Kidney glomerular epithelial cell (primary cell): Measurements from ENCODE around the gene ARAP2.

Experiments
- DNase-seq: peaks from one replicate; lab custom pipeline; 2025; lab: John Stamatoyannopoulos, UW

The ARAP2 gene, protein sequence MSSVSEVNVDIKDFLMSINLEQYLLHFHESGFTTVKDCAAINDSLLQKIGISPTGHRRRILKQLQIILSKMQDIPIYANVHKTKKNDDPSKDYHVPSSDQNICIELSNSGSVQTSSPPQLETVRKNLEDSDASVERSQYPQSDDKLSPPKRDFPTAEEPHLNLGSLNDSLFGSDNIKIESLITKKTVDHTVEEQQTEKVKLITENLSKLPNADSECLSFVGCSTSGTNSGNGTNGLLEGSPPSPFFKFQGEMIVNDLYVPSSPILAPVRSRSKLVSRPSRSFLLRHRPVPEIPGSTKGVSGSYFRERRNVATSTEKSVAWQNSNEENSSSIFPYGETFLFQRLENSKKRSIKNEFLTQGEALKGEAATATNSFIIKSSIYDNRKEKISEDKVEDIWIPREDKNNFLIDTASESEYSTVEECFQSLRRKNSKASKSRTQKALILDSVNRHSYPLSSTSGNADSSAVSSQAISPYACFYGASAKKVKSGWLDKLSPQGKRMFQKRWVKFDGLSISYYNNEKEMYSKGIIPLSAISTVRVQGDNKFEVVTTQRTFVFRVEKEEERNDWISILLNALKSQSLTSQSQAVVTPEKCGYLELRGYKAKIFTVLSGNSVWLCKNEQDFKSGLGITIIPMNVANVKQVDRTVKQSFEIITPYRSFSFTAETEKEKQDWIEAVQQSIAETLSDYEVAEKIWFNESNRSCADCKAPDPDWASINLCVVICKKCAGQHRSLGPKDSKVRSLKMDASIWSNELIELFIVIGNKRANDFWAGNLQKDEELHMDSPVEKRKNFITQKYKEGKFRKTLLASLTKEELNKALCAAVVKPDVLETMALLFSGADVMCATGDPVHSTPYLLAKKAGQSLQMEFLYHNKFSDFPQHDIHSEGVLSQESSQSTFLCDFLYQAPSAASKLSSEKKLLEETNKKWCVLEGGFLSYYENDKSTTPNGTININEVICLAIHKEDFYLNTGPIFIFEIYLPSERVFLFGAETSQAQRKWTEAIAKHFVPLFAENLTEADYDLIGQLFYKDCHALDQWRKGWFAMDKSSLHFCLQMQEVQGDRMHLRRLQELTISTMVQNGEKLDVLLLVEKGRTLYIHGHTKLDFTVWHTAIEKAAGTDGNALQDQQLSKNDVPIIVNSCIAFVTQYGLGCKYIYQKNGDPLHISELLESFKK (N-terminal part only)

DNA sequence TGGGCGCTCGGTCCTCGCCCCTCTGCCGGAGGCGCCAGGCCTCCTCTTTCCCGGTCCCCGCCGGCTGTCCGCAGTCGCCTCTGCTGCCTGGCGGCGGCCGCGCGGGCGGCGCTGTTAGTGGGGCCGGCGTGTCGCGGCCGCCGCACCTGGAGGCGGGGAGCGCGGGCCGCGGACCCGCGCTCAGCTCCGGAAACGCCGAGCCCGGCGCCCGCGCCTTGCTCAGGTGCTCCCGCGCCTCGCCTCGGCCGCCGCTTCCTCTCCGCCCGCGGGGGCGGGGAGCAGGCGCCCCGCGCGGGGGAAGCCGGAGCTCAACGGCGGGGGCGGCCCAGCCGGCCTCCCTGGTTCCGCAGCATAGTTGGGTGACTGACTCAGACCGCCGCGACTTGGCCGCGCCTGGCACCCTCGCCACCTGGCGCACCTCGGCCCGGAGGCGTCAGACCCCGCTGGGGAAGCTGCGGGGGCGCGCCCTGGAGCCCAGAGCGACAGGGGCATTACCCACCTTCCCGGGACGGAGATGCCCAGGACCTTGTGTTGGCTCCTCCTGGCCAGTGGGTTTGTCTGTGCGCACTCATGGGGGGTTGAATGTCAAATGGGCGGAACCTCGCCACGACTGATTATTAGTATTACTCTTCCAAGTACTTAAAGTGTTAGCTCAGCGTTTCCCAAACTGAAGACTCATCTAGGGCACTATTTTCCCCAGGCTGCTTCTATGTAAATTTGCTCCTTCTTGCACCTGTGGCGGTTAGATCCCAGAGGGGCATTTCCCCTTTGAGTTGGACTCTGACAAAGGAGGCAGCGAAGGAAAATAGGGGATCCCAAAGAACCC lies at the start of gene ARAP2:
Gene ARAP2 (minus strand): TSS at position 258 of the 826 bp plus-strand sequence. CDS start 15,028 bp downstream, outside the sequence.
- peak; percentile 83 for DNase-seq

DNA sequence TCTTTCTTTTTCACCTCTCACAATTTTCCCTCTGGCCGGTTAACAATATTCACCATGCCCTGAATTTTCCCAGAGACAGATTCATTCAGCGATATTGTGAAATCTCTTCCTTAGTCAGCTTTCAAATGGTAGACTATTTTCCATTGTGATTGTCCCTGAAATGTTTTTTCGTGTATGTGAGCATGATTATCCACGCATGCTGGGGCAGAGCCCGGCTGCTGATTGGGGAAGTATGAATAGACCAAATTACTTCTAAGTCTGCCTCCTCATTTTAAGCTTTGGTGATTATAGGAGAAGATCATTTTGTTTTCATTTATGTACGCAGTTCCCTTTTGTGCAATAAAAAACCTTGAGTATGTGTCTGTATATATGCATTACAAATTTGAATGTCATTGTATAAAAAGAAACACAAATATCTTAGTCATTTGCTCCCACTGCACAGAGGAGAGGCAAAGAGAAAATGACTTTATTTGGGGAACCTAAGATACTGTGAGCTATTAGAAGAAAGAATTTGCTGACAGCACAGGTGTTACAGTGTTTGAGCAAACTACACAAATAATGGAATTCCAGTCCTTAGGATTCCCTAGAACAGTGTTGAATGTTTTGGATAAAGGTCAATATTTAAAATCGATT lies 48.4 kb upstream of the ARAP2 start:
- peak; percentile 80 for DNase-seq

DNA sequence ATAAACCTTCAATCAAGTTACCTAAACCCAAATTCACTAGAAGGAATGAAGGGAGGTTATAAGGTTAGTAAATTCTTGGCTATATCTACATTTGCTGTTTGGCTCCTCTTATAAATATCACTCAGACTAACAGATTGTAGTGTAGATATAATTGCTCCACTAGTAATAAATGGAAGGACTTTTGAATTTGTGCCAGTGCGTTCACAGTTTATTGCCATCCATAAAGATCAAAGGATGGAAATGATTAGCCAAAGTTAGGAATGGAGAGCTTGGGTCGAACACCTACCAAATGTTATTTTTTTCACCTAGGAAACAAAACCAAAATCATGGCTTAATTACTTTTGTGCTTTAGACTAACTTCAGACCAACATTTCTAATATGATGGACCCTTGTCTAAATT lies 46.3 kb upstream of the ARAP2 start:
- no peak for DNase-seq

DNA sequence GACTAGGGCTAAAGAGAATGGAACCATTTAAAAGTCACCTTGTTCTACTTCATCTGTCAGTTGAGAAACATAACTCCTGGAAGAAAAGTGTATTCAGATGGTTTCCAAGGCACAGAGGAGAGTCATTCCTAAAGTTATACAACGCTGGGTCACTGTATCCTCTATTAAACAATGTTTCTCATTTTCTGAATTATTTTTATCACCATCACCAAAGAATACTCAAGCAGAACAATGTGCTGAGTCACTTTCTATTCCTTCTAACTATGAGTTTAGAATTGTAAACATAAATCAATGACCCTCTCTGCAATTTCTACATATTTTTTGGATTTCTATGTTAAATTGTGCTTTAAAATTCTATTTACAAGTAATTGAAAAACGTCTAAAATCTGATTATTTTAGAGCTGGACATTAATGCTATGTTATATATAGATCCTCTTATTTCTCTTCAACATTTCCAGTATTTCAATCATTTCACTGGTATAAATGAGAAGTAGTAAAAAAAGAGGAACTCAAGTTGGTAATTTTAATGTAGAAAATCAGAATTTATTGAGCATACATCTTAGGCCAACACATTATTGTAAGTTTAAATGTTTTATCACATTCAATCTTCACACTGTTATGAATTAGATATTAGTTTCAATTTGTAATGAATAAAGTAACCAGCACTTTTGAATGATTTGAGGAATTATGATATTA lies 44.6 kb upstream of the ARAP2 start:
- DNase-seq: peak; percentile 28

DNA sequence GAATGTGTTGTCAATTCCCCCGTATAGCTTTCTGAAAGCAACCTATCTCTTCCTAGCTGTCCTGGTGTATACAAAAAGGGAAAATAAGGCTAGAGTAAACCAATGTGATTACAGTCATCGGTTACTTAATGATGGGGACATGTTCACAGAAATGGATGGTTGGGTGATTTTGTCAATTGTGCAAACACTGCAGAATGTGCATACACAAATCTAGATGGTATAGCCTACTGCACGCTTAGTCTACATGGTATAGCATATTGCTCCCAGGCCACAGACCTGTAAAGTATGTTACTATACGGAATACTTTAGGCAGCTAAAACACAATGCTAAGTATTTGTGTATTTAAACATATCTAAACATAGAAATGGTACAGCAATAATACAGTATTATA lies 42.2 kb upstream of the ARAP2 start:
- no peak for DNase-seq

DNA sequence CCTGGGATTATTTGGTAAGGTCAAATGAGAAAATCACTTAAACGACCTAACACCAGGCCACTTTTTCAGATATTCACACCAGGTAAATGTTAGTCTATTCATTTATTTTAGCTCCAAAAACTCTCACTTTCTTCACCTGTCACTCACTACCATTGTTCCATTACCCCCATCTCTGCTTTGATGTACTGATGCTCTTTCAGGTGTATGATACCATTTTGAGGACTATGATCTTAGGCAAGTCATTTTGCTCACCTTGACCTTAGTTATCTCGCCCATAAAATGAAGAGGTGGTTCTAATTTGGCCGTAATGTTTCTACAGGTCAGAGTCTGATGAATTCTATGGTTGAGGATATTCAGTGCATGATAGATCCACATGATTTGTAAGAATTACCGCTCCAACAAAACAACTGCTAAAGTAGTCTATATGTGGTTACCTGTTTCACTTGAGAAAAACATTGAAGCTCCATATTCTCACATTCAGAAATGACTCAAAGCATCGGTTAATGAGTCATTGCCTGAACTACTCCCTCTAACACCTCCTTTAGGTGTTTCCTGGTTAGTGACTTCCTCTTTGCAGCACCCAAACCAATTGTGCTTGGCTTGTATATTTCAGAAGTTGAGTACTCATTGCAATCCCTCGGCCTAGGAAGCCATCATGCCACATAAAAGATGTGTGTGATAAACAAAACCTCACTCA lies 41.6 kb upstream of the ARAP2 start:
- peak; percentile 17 for DNase-seq

DNA sequence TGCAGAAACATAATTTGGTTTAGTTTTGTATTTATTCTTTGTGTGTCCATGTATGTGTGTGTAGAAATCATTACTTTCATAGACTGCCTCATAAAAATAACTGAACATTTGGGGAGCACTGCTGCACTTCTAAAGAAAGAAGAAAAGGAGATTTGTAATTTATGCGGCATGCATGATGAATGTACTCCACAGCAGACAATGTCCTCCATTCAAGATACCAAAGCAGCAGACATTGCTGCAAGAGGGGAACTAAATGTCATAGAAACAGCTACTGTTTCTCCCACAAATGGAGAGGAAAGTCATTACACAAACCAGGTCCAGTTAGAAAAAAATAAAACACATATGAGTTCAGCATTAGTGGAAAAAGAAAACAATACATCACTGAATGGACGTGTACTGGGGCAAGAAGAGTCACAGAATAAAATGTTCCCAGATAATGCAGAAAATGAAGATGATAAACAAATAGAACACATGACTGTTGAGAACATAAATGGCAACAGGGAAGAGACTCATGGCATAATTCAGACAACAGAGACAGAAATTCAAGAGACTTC lies 39.7 kb upstream of the ARAP2 start:
- no peak for DNase-seq

DNA sequence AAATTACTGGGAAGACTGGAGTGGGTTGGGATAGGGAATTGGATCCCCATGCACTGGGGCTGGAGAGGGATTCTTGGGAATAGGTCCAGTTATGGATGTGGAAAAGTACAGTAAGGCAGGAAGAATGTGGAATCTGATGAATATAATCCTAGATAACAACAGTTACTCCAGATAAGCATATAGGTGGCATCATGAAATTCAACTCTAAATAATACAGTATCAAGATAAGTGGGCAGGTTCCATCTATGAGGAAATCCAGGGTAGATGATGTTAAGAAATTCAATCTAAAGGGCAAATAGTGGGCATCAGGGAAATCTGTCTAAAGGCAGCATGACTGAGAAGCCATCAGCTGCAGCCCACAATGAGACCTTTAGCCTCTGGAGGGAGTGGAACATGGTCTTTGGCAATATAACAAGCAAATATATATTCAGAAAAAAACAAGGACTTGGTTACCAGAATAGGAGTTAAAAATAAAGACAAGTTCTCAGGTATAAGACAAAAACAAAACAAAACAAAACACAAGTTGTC lies 38.3 kb upstream of the ARAP2 start:
- no peak for DNase-seq

DNA sequence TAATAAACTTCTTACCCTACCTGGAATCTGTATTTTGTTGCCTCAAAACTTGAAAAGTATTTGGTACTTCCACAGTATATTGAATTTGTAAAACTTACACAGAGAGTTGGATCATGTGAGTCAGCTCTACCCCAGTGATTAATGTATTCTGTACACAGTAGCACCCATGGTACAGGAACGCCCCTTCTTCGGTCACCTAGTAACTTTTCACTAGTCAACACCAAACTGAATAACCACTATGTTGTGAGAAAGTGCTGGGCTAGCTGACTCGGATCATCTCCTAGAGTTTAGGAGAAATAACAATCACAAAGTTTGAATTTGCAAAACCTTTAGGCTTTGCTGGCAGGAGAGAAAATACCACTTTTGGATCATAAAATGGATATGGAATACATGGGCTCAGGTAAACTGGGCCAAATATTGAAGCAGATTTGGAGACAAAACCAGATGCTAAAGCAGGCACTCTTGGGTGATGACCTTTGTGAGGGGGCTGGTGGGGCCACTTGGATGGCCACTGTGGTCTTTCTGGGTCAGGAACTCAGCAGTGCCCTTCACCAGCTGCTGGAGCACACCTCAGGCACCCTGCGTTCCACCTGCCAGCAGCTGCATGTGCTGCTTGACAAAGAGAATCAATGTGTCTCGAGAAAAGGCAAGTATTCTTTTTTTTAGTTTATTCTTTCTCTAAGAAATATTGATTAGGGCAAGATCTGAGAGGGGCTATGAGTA lies 37.2 kb upstream of the ARAP2 start, which contains the start of gene DTHD1:
Gene DTHD1 (plus strand): TSS at position 233 of the 723 bp plus-strand sequence. CDS start 143 bp downstream, at position 376.
- DNase-seq: peak; percentile 32

DNA sequence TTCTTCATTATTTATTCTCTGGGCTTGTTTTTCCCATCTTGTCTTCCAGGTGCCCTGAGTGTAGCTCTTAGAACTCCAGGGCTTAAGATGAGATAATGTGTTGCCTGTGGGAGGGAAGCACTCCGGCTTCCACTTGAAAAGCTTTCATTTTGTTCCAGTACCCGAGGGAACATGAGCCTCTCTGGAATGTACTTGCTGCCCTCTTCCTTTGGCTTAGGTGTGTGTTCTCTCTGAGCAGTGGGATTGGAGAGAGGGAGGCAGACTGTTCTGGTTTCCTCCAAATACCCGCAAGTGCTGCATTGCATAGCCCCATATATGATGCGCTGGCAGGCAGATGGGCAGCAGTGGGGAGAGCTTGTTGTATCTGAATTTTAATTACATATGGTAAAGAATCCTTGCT lies 36.2 kb upstream of the ARAP2 start:
- peak; percentile 9 for DNase-seq

DNA sequence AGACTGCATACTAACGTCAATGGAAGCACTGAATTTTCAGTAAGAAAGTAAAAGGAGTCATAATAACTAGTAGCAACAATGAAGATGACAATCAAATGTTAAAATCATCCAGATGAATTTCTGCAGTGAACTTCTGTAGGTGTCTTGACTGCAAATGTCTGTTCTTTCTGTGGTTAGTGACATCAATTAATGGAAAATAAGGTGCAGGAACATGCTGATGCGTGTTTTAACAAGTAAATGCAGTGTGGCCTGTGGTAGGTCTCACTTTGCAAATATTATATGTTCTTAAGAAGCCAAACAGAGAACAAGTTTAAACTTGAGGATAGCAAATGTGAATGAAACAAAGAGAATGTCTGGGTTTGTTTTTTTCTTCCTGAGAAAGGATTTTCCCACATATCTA lies 34.5 kb upstream of the ARAP2 start:
- DNase-seq: no peak

DNA sequence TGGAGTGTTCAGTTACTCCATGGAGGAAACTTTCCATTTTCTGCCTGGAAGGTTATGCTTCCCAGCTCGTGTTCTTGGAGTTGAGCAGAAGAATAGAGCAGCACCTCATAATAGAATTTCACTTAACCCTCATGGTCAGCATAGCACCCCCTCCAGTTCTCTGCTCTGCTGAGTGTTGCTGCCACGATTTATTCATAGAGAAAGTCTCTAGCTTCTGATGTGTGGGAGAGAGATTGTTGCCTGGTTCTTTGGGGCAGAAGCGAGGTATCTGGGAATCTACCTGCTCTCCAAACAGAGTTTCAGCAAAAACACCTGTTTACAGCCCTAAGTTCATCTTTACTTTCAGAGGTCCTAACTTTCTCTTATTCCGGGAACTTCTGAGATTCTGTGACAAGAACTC lies 33.2 kb upstream of the ARAP2 start:
- DNase-seq: no peak

DNA sequence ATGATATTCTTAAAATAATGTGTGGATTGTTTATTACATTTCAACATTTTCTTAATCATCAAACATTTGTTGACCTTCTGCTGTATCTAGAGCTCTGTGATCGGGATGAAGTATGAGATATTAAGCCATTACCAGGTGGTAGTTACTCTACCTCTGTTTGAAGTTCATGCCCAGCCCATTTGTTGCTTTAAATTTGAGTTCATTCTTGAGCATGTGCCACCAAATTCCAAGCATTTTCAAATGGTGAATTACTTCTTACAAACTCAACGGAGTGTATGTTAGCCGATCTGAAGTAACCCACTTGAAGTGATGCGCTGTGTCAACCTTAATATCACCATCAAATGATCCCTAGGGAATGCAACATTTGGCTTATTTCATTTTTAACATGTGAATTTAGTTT lies 29.8 kb upstream of the ARAP2 start:
- DNase-seq: peak; percentile 33

DNA sequence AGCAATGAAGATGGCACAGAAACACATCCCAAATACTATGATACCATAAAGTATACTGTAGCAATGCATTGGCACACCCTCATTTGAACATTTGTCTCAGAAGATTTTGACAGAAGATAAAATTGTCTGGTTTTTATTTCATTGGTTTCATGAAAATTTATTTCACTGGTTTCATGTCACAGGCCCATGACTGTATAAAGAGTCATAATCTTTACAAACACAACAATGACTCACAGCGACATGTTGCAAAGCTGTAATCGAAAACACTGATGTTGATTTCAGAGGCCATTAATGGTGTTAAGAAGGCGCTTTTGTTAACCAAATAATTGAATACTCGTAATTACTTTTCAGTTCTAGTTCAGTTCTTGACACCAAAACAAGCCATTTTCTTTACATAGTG lies 29.0 kb upstream of the ARAP2 start:
- DNase-seq: no peak

DNA sequence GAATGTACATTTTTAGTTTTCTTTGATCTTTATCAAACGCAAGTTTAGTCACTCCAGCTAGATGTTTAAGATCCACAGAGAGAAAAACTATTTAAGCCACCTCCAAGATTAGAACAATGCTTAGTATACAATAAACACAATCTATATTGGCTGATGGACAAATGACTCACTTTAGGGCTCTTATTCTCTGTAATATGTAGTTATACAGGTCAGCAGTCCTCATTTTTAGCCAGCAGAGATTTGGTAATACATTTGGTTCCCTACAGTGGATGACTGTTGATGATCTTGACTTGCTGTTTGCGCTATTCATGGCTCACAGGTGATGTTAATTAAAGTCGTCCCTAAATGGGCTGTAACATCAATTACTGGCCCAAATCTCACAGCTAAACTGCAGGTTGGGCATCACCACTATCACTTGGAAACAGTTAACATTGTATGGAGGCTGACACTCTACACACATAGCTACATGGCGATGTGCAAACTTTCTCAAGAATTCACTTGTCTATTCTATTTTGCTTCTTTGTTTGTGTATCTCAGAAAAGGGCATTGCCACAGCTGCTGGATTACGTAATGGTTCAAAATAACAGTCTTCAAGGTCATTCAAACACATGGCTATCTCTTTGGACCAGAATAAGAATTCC lies 25.3 kb upstream of the ARAP2 start:
- DNase-seq: no peak

DNA sequence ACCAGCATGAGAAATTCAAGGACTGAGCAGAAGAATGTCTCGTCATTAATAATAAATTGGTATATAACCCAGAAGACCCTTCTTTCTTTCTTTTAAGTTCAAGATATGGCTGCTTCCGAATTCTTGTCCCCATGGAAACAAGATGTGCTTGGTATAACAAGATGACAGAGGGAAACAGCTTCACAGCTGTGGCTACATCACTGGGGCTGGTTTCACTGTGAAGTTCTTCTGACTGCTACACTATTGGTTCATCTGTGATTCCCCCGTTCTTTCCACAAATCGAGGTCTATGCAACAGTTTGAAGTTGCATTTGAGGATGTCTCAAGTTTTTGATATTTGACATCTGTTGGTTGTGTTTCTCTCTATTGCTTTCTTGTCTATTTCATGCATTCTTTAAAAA lies 24.8 kb upstream of the ARAP2 start:
- no peak for DNase-seq

DNA sequence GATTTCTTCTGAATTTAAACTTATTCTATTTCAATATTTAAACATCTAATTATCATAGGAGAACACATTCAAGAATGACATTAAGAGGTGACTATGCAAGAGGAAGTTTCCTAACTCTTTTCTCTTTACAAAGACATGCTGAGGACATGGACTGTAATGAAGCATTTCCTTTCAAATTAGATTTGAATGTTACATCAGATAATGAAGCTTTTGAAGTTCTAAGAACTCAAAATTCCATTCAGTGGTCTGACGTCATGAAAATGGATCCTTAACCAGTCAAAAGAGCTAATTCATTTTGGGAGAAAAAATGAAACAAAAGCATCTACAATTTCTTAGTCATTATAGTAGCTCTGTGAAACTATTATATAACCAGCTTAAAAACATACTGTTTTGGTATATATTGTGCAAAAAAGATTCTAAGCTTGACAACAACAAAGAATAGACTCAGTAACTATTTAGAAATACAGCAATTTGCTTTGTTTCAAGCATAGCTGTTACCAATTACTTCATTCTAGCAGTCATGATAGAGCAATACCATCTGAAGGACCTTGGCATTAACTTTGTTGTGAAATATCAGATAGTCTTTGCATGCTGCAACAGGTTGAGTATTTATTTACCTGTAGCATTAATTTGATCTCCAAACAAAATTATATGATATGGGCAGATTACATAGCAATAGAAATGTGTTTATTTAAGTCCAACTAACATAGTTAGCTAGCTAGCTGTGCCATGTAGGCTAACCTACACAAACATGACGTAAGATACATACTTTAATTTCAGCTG lies 23.4 kb upstream of the ARAP2 start:
- no peak for DNase-seq
